Keratinocyte (primary cell): ENCODE data around the gene SORL1-AS1.

ENCODE experiments used
- DNase-seq: peaks from one replicate; pipeline ENCODE4 v3.0.0-alpha.2; 2011; ENCODE audit warnings: low read depth, missing footprints, low spot score
- FAIRE-seq: peaks from 2 replicates; lab custom pipeline; 2011; peaks lifted over from hg19 to GRCh38; lab: Jason Lieb, UNC
- H2AFZ ChIP-seq: 2 replicates; pipeline ENCODE4 v1.6.0; 2012; ENCODE audit warnings: low read length, control low read depth, inconsistent platforms; ENCODE audit not compliant: control insufficient read depth
- H3K27ac ChIP-seq: 2 replicates; pipeline ENCODE4 v1.5.1; 2011; ENCODE audit warnings: low read length; ENCODE audit not compliant: control insufficient read depth, insufficient read depth
- H3K27me3 ChIP-seq: 3 replicates; pipeline ENCODE4 v1.6.0; 2011; ENCODE audit warnings: low read length; ENCODE audit not compliant: control insufficient read depth, insufficient read depth; ENCODE audit errors: extremely low read depth
- H3K36me3 ChIP-seq, 2 experiments: 2 replicates in 1 of 2; 3 replicates in 1 of 2; pipeline ENCODE4 v1.5.1; 2011; ENCODE audit warnings: low read length in 2 of 2, mild to moderate bottlenecking in 1 of 2; ENCODE audit not compliant: control insufficient read depth in 2 of 2, insufficient read depth in 2 of 2; ENCODE audit errors: extremely low read depth in 1 of 2
- H3K4me1 ChIP-seq: 3 replicates; pipeline ENCODE4 v1.5.1; 2011; ENCODE audit warnings: low read length; ENCODE audit not compliant: control insufficient read depth, insufficient read depth; ENCODE audit errors: extremely low read depth
- H3K4me2 ChIP-seq: 3 replicates; pipeline ENCODE4 v1.6.0; 2011; ENCODE audit warnings: low read depth, low read length; ENCODE audit not compliant: control insufficient read depth, insufficient read depth; ENCODE audit errors: extremely low read depth
- H3K4me3 ChIP-seq, 3 experiments: fragments of 200-600 bp in 1 of 3; sonication (generic) in 1 of 3; 2 replicates in 2 of 3; 3 replicates in 1 of 3; pipeline ENCODE4 v1.5.1; 2011 to 2016; ENCODE audit warnings: low read length in 3 of 3, mild to moderate bottlenecking in 3 of 3, control low read depth in 2 of 3, inconsistent platforms in 1 of 3, low read depth in 1 of 3, mixed read lengths in 1 of 3, mixed run types in 1 of 3, moderate library complexity in 1 of 3; ENCODE audit not compliant: control insufficient read depth in 2 of 3, insufficient read depth in 2 of 3; ENCODE audit errors: extremely low read depth in 1 of 3
- H3K79me2 ChIP-seq: 2 replicates; pipeline ENCODE4 v1.6.0; 2012; ENCODE audit warnings: low read length; ENCODE audit not compliant: control insufficient read depth, insufficient read depth
- H3K9ac ChIP-seq: 3 replicates; pipeline ENCODE4 v1.6.0; 2011; ENCODE audit warnings: low read length; ENCODE audit not compliant: control insufficient read depth, insufficient read depth; ENCODE audit errors: extremely low read depth
- H3K9me1 ChIP-seq: 3 replicates; pipeline ENCODE4 v1.6.0; 2011; ENCODE audit warnings: low read length; ENCODE audit not compliant: control insufficient read depth, insufficient read depth; ENCODE audit errors: extremely low read depth
- H3K9me3 ChIP-seq: 2 replicates; pipeline ENCODE4 v1.5.1; 2012; ENCODE audit warnings: low read depth, low read length; ENCODE audit not compliant: control insufficient read depth
- H4K20me1 ChIP-seq: 3 replicates; pipeline ENCODE4 v1.6.0; 2011; ENCODE audit warnings: low read length; ENCODE audit not compliant: control insufficient read depth, insufficient read depth; ENCODE audit errors: extremely low read depth
- EZH2 ChIP-seq: IDR thresholded peaks from one replicate; pipeline ENCODE4 v1.6.1; 2012; ENCODE audit warnings: inconsistent platforms, mild to moderate bottlenecking, low read length, moderate library complexity
- dilution Hi-C: fragments of 300-500 bp; cut with MboI; formaldehyde crosslinking; loops from one replicate; pipeline ENCODE4 v1.7.0; 2020; ENCODE audit warnings: low sequenced_read_pairs; ENCODE audit not compliant: extremely low pct_ligation_motif_present
- TF ChIP-seq, protein P1 (sequence below), 3 experiments: IDR thresholded peaks in 1 of 3; conservative IDR thresholded peaks in 1 of 3; optimal IDR thresholded peaks in 1 of 3; 2 replicates in 2 of 3; 3 replicates in 1 of 3; pipeline versions ENCODE3 to v1.5.1; 2011; ENCODE audit warnings: low read length in 3 of 3, mild to moderate bottlenecking in 3 of 3, moderate library complexity in 2 of 3, control low read depth in 1 of 3, inconsistent platforms in 1 of 3; ENCODE audit not compliant: insufficient read depth in 2 of 3; ENCODE audit errors: extremely low read depth in 1 of 3

SORL1-AS1 gene

DNA sequence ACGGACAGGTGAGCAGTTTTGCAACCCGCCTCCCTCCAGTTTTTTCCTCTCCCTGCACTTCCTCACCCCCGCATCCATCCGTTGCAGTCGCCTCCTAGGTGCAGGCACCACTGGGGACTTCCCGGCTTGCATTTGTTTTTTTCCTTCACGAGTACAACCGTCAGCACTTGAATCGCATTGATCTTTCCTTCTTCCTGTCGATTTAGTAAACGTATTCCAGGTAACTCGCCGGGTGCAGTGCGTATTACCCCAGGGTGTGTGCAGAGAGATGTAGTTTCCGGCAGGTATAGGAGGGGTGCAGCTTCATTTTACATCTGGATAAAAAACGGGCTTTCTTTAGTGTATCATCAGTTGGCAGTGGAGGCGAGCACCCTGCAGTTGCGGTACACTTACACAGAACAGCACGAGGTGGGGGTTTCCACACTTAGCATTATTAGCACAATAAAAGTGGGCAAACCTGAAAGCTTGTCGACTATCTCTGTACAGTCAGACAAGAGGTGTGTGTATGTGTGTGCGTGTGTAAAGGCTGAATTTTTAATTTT lies at the start of gene SORL1-AS1:
TSS of gene SORL1-AS1 (minus strand) at position 359 of the 542 bp plus-strand sequence.
- no peaks in the 10 kb centered on the region for H3K9me3 ChIP-seq
- TF ChIP-seq, protein P1, sequence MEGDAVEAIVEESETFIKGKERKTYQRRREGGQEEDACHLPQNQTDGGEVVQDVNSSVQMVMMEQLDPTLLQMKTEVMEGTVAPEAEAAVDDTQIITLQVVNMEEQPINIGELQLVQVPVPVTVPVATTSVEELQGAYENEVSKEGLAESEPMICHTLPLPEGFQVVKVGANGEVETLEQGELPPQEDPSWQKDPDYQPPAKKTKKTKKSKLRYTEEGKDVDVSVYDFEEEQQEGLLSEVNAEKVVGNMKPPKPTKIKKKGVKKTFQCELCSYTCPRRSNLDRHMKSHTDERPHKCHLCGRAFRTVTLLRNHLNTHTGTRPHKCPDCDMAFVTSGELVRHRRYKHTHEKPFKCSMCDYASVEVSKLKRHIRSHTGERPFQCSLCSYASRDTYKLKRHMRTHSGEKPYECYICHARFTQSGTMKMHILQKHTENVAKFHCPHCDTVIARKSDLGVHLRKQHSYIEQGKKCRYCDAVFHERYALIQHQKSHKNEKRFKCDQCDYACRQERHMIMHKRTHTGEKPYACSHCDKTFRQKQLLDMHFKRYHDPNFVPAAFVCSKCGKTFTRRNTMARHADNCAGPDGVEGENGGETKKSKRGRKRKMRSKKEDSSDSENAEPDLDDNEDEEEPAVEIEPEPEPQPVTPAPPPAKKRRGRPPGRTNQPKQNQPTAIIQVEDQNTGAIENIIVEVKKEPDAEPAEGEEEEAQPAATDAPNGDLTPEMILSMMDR (optimal IDR thresholded peaks at IDR 0.05 in 1 of 3, IDR thresholded peaks at IDR 0.05 in 1 of 3, conservative IDR thresholded peaks at IDR 0.05 in 1 of 3; ENCODE audit: extremely low read depth in 1 of 3, insufficient read depth in 2 of 3, low read length in 3 of 3): no peak
- TF ChIP-seq EZH2: no peak
- dilution Hi-C loops: no loop called here
- no peaks in the 10 kb centered on the region for H4K20me1 ChIP-seq
- DNase-seq: no peak
- H3K9ac ChIP-seq: peak within 1 kb of the TSS; percentile 68
- H3K36me3 ChIP-seq: no peaks in the 10 kb centered on the region
- H3K4me1 ChIP-seq: peaks cover 19% of the 10 kb centered on the region
- peak; percentile 77 for FAIRE-seq
- no peaks in the 10 kb centered on the region for H3K27me3 ChIP-seq
- H2AFZ ChIP-seq: peak within 1 kb of the TSS; percentile 92
- H3K4me2 ChIP-seq: peak within 1 kb of the TSS; percentile 78
- peak within 1 kb of the TSS; percentile 56 to 70 (median 69) for H3K4me3 ChIP-seq
- no peaks in the 10 kb centered on the region for H3K79me2 ChIP-seq
- peak within 1 kb of the TSS; percentile 60 for H3K27ac ChIP-seq
- H3K9me1 ChIP-seq: no peaks in the 10 kb centered on the region

DNA sequence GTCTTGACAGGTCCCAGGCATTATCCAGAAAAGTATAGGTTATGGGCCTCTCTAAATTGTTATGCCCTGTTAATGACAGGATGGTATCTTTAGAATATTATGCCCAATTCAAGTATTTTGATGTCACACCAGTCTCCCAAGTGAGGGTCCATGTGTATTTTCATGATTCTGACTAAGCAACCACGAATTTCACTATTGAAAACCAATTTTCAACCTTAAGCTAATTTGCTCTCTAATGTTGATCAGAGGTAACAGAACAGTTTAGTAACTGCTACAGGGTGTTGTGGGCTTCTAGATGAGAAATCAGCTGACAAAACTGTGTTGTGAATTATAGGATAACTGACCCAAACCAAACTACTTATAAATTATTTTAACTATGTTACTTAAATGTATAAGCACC lies 48.0 kb upstream of the SORL1-AS1 start:
- Histone ChIP-seq H3K9me3 (no peaks in the 10 kb centered on the region), H3K4me1 (no peaks in the 10 kb centered on the region), H3K9me1 (no peaks in the 10 kb centered on the region), H3K36me3 (peaks cover 0 to 7% of the 10 kb centered on the region in 2 experiments), H3K79me2 (no peaks in the 10 kb centered on the region), H3K4me2 (no peak overlapping the region), H3K9ac (no peak overlapping the region), H3K27me3 (no peaks in the 10 kb centered on the region), H3K27ac (no peak overlapping the region), H3K4me3 (no peak overlapping the region), H2AFZ (no peak overlapping the region), H4K20me1 (no peaks in the 10 kb centered on the region)
- no peak for FAIRE-seq
- DNase-seq: no peak
- TF ChIP-seq, protein P1 (optimal IDR thresholded peaks at IDR 0.05 in 1 of 3, IDR thresholded peaks at IDR 0.05 in 1 of 3, conservative IDR thresholded peaks at IDR 0.05 in 1 of 3; ENCODE audit: extremely low read depth in 1 of 3, insufficient read depth in 2 of 3, low read length in 3 of 3): no peak
- TF ChIP-seq EZH2: no peak
- dilution Hi-C loops: no loop called here
